OCI-LY1 (cell line): ENCODE data around the gene LTBP1.

Source experiments
- H2AFZ ChIP-seq: fragments of 200-600 bp; sonication (generic), shearing (Covaris generic); 2 replicates; pipeline ENCODE4 v1.6.0; 2014; ENCODE audit warnings: antibody characterized with exemption, mild to moderate bottlenecking, low read length
- H3F3A ChIP-seq: fragments of 200-600 bp; sonication (generic), shearing (Covaris generic); 2 replicates; pipeline ENCODE4 v1.6.0; 2014; ENCODE audit warnings: mild to moderate bottlenecking, antibody characterized with exemption, low read length, moderate library complexity; ENCODE audit not compliant: insufficient read depth
- H3K27ac ChIP-seq: fragments of 200-600 bp; sonication (generic); 2 replicates; pipeline ENCODE4 v1.5.1; 2014; ENCODE audit warnings: low read length, mixed run types, mild to moderate bottlenecking, low read depth; ENCODE audit not compliant: poor library complexity, severe bottlenecking
- H3K27me3 ChIP-seq: fragments of 200-600 bp; sonication (generic); 2 replicates; pipeline ENCODE4 v1.6.0; 2014; ENCODE audit warnings: antibody characterized with exemption, mild to moderate bottlenecking, low read length, moderate library complexity; ENCODE audit not compliant: insufficient read depth
- H3K36me3 ChIP-seq: fragments of 200-600 bp; sonication (generic); 2 replicates; pipeline ENCODE4 v1.6.1; 2014; ENCODE audit warnings: mild to moderate bottlenecking, antibody characterized with exemption, low read length, moderate library complexity, mixed read lengths; ENCODE audit not compliant: insufficient read depth
- H3K4me1 ChIP-seq: fragments of 200-600 bp; sonication (generic); 2 replicates; pipeline ENCODE4 v1.5.1; 2014; ENCODE audit warnings: mild to moderate bottlenecking, low read length, moderate library complexity; ENCODE audit not compliant: insufficient read depth, severe bottlenecking
- H3K4me2 ChIP-seq: fragments of 200-600 bp; sonication (generic), shearing (Covaris generic); 2 replicates; pipeline ENCODE4 v1.6.1; 2014; ENCODE audit warnings: low read length
- H3K4me3 ChIP-seq: fragments of 200-600 bp; sonication (generic); 2 replicates; pipeline ENCODE4 v1.5.1; 2014; ENCODE audit warnings: low read length, low read depth, mild to moderate bottlenecking, mixed read lengths; ENCODE audit not compliant: poor library complexity, severe bottlenecking
- H3K79me2 ChIP-seq: fragments of 200-600 bp; shearing (Covaris generic); 2 replicates; pipeline ENCODE4 v1.6.1; 2016; ENCODE audit warnings: mixed run types, low read length, mixed read lengths; ENCODE audit not compliant: insufficient read depth
- H3K9ac ChIP-seq: fragments of 200-600 bp; sonication (generic), shearing (Covaris generic); 2 replicates; pipeline ENCODE4 v1.6.1; 2014; ENCODE audit warnings: mild to moderate bottlenecking, low read length, mixed read lengths
- H3K9me2 ChIP-seq: fragments of 200-600 bp; sonication (generic), shearing (Covaris generic); 2 replicates; pipeline ENCODE4 v1.6.1; 2014; ENCODE audit warnings: low read depth, mild to moderate bottlenecking, low read length, mixed read lengths
- H3K9me3 ChIP-seq: fragments of 200-600 bp; shearing (Covaris generic); 2 replicates; pipeline ENCODE4 v1.6.1; 2014; ENCODE audit warnings: low read length, mixed read lengths
- H4K20me1 ChIP-seq: fragments of 200-600 bp; sonication (generic), shearing (Covaris generic); 2 replicates; pipeline ENCODE4 v1.6.0; 2016; ENCODE audit warnings: mild to moderate bottlenecking, low read length; ENCODE audit not compliant: insufficient read depth
- CTCF ChIP-seq: fragments of 200-600 bp; sonication (generic), shearing (Covaris generic); IDR thresholded peaks from 2 replicates; pipeline ENCODE4 v1.5.1; 2017; ENCODE audit warnings: mild to moderate bottlenecking, antibody characterized with exemption, low read length, moderate library complexity, mixed read lengths
- EZH2 ChIP-seq: fragments of 200-600 bp; sonication (generic), shearing (Covaris generic); IDR thresholded peaks from 2 replicates; pipeline ENCODE4 v1.8.0; 2017; ENCODE audit warnings: borderline replicate concordance, mixed run types, mild to moderate bottlenecking, antibody characterized with exemption, low read length, moderate library complexity, mixed read lengths

Gene LTBP1

GRCh38 chr2:32946314-32947075, at the start of gene LTBP1:
LTBP1 (plus strand) TSS chr2:32946953; CDS start chr2:32947325, 372 bp downstream.
- peak within 1 kb of the TSS; percentile 89 for H3K4me3 ChIP-seq

GRCh38 chr2:32900246-32900973, 46.3 kb upstream of the LTBP1 start:
- H3K9ac ChIP-seq = no peak overlapping the region
- no peak overlapping the region for H3K27ac ChIP-seq
- H4K20me1 ChIP-seq = no peaks in the 10 kb centered on the region
- H3F3A ChIP-seq = no peaks in the 10 kb centered on the region
- no peaks in the 10 kb centered on the region for H3K36me3 ChIP-seq
- no peaks in the 10 kb centered on the region for H3K9me2 ChIP-seq
- H3K79me2 ChIP-seq = no peaks in the 10 kb centered on the region
- H3K9me3 ChIP-seq = no peaks in the 10 kb centered on the region
- H3K4me2 ChIP-seq = no peak overlapping the region
- H3K4me1 ChIP-seq = peaks cover 37% of the 10 kb centered on the region
- TF ChIP-seq EZH2 = no peak
- TF ChIP-seq CTCF = no peak
- no peaks in the 10 kb centered on the region for H3K27me3 ChIP-seq
- H2AFZ ChIP-seq = no peak overlapping the region
- H3K4me3 ChIP-seq = no peak overlapping the region

More at GRCh38 chr2:32946314-32947075, at the start of gene LTBP1:
- Histone ChIP-seq H3F3A (0 out of 2 replicates have a peak, but pooled peaks cover 9% of the 10 kb centered on the region), H3K36me3 (peaks cover 28% of the 10 kb centered on the region), H3K27ac (peak within 1 kb of the TSS; percentile 83), H3K9me3 (no peaks in the 10 kb centered on the region), H3K4me1 (peaks cover 64% of the 10 kb centered on the region), H3K9me2 (no peaks in the 10 kb centered on the region), H3K4me2 (peak within 1 kb of the TSS; percentile 80), H4K20me1 (no peaks in the 10 kb centered on the region), H2AFZ (no peak within 1 kb of the TSS), H3K79me2 (peaks cover 36% of the 10 kb centered on the region), H3K9ac (peak within 1 kb of the TSS; percentile 78), H3K27me3 (no peaks in the 10 kb centered on the region)
- TF ChIP-seq EZH2 (no peak), CTCF (peak; percentile 98)

GRCh38 chr2:32901313-32901712, 45.4 kb upstream of the LTBP1 start:
- peaks cover 5% of the 10 kb centered on the region; the same call in 1 of the 2 replicates for H3K9me3 ChIP-seq
- no peaks in the 10 kb centered on the region for H4K20me1 ChIP-seq
- no peaks in the 10 kb centered on the region for H3K79me2 ChIP-seq
- TF ChIP-seq CTCF (no peak), EZH2 (no peak)
- no peaks in the 10 kb centered on the region for H3K27me3 ChIP-seq
- peaks cover 44% of the 10 kb centered on the region for H3K4me1 ChIP-seq
- no peak overlapping the region for H3K27ac ChIP-seq
- H2AFZ ChIP-seq = no peak overlapping the region
- H3K36me3 ChIP-seq = peaks cover 5% of the 10 kb centered on the region; the same call in 1 of the 2 replicates
- H3K4me2 ChIP-seq = no peak overlapping the region
- H3F3A ChIP-seq = no peaks in the 10 kb centered on the region
- no peak overlapping the region for H3K9ac ChIP-seq
- no peak overlapping the region for H3K4me3 ChIP-seq
- no peaks in the 10 kb centered on the region for H3K9me2 ChIP-seq
